H1 (cell line): ENCODE data around the gene CCL7. TPM values are rescaled to one million over a fixed set of nuclear protein-coding genes. Genes with fewer than 3 reads are reported as not detected.

Experiments
- CTCF ChIA-PET: fragments of 300-600 bp; sonication (Branson Sonifier 250); formaldehyde crosslinking; loops from one replicate; lab custom pipeline; 2021; ENCODE audit not compliant: partially characterized antibody; lab: Charles Lee
- POLR2A ChIA-PET: fragments of 300-600 bp; sonication (Branson Sonifier 250); formaldehyde crosslinking; loops from one replicate; lab custom pipeline; 2021; ENCODE audit warnings: inconsistent platforms; ENCODE audit not compliant: partially characterized antibody; lab: Charles Lee
- DNase-seq, 2 experiments: peaks; one replicate each; pipeline versions ENCODE4 v3.0.0 to v3.0.0-alpha.2; 2010 to 2022; ENCODE audit warnings: low spot score in 2 of 2, low read depth in 1 of 2, mixed read lengths in 1 of 2
- FAIRE-seq: peaks from 2 replicates; lab custom pipeline; 2011; peaks lifted over from hg19 to GRCh38; lab: Jason Lieb, UNC
- H2AFZ ChIP-seq: 2 replicates; pipeline ENCODE4 v1.8.1; 2012; ENCODE audit warnings: low read length, inconsistent platforms
- H2AK5ac ChIP-seq: 2 replicates; pipeline ENCODE4 v1.6.1; 2013; ENCODE audit warnings: low read depth, low read length
- H2BK120ac ChIP-seq: replicated peaks from 2 replicates; pipeline ENCODE3; 2013; ENCODE audit warnings: low read depth, low read length, inconsistent platforms
- H2BK12ac ChIP-seq: 2 replicates; pipeline ENCODE4 v1.6.1; 2013; ENCODE audit warnings: low read depth, low read length
- H2BK15ac ChIP-seq: 2 replicates; pipeline ENCODE4 v1.6.1; 2013; ENCODE audit warnings: low read length
- H2BK20ac ChIP-seq: 2 replicates; pipeline ENCODE4 v1.6.1; 2013; ENCODE audit warnings: low read length
- H2BK5ac ChIP-seq: 2 replicates; pipeline ENCODE4 v1.6.1; 2013; ENCODE audit warnings: low read depth, low read length
- H3K14ac ChIP-seq: 2 replicates; pipeline ENCODE4 v1.6.1; 2013; ENCODE audit warnings: inconsistent platforms; ENCODE audit not compliant: insufficient read length
- H3K18ac ChIP-seq: 2 replicates; pipeline ENCODE4 v1.6.1; 2013; ENCODE audit warnings: low read length; ENCODE audit errors: extremely low read depth
- H3K23ac ChIP-seq: 2 replicates; pipeline ENCODE4 v1.6.1; 2013; ENCODE audit warnings: inconsistent platforms; ENCODE audit not compliant: insufficient read length
- H3K23me2 ChIP-seq: 2 replicates; pipeline ENCODE4 v1.6.1; 2013; ENCODE audit warnings: low read depth, low read length
- H3K27ac ChIP-seq: 2 replicates; pipeline ENCODE4 v1.6.1; 2011; ENCODE audit warnings: low read depth, low read length, inconsistent platforms
- H3K27me3 ChIP-seq, 4 experiments: replicated peaks in 1 of 4; 1 replicate in 1 of 4; 2 replicates in 3 of 4; pipeline versions ENCODE4 v1.6.1 to v1.8.1; 2011 to 2013; ENCODE audit warnings: low read length in 3 of 4, mild to moderate bottlenecking in 3 of 4, inconsistent platforms in 2 of 4, mixed read lengths in 2 of 4, moderate library complexity in 1 of 4; ENCODE audit not compliant: control insufficient read depth in 3 of 4, insufficient read depth in 3 of 4; ENCODE audit errors: extremely low read depth in 1 of 4
- H3K36me3 ChIP-seq, 4 experiments: 2 replicates each; pipeline versions ENCODE4 v1.6.1 to v1.8.1; 2011 to 2013; ENCODE audit warnings: mild to moderate bottlenecking in 4 of 4, low read length in 3 of 4, moderate library complexity in 2 of 4, control low read depth in 1 of 4, inconsistent platforms in 1 of 4; ENCODE audit not compliant: insufficient read depth in 4 of 4, control insufficient read depth in 2 of 4
- H3K4ac ChIP-seq: replicated peaks from 2 replicates; pipeline ENCODE3; 2013; ENCODE audit warnings: low read length, low read depth, mixed read lengths, inconsistent platforms; ENCODE audit not compliant: insufficient read length
- H3K4me1 ChIP-seq, 4 experiments: replicated peaks in 1 of 4; 1 replicate in 1 of 4; 2 replicates in 3 of 4; pipeline versions ENCODE4 v1.6.1 to v1.8.1; 2011 to 2013; ENCODE audit warnings: low read length in 3 of 4, inconsistent platforms in 2 of 4, mixed read lengths in 1 of 4; ENCODE audit not compliant: insufficient read depth in 4 of 4, control insufficient read depth in 3 of 4
- H3K4me2 ChIP-seq, 2 experiments: 2 replicates each; pipeline versions ENCODE4 v1.6.1 to v1.8.1; 2011 to 2013; ENCODE audit warnings: low read depth in 2 of 2, low read length in 2 of 2, control low read depth in 1 of 2, inconsistent platforms in 1 of 2, mild to moderate bottlenecking in 1 of 2; ENCODE audit not compliant: insufficient read depth in 1 of 2
- H3K4me3 ChIP-seq, 4 experiments: fragments of 200-600, 300-600 bp in 1 of 4; sonication (generic), shearing (Covaris generic), sonication (Bioruptor Twin) in 1 of 4; 2 replicates each; pipeline versions ENCODE4 v1.5.1 to v1.8.1; 2011 to 2016; ENCODE audit warnings: low read length in 4 of 4, low read depth in 3 of 4, control low read depth in 2 of 4, inconsistent platforms in 2 of 4, mild to moderate bottlenecking in 2 of 4, mixed read lengths in 1 of 4, moderate library complexity in 1 of 4; ENCODE audit not compliant: insufficient read depth in 2 of 4; ENCODE audit errors: extremely low read depth in 1 of 4
- H3K56ac ChIP-seq: replicated peaks from 2 replicates; pipeline ENCODE3; 2013; ENCODE audit warnings: low read depth, mild to moderate bottlenecking, mixed read lengths, low read length, inconsistent platforms; ENCODE audit not compliant: insufficient read length
- H3K79me1 ChIP-seq: 2 replicates; pipeline ENCODE4 v1.6.1; 2013; ENCODE audit warnings: low read depth, low read length, control low read depth
- H3K79me2 ChIP-seq, 2 experiments: 2 replicates each; pipeline versions ENCODE4 v1.6.1 to v1.8.1; 2012 to 2013; ENCODE audit warnings: low read length in 2 of 2, mild to moderate bottlenecking in 2 of 2, inconsistent platforms in 1 of 2; ENCODE audit not compliant: insufficient read depth in 2 of 2, control insufficient read depth in 1 of 2
- H3K9ac ChIP-seq, 4 experiments: replicated peaks in 1 of 4; 1 replicate in 1 of 4; 2 replicates in 3 of 4; pipeline versions ENCODE4 v1.6.1 to v1.8.1; 2011 to 2013; ENCODE audit warnings: low read depth in 3 of 4, low read length in 3 of 4, control low read depth in 2 of 4, mild to moderate bottlenecking in 2 of 4, moderate library complexity in 2 of 4, inconsistent platforms in 1 of 4; ENCODE audit errors: extremely low read depth in 1 of 4
- H3K9me3 ChIP-seq, 2 experiments: 2 replicates each; pipeline versions ENCODE4 v1.6.1 to v1.8.1; 2012 to 2013; ENCODE audit warnings: mild to moderate bottlenecking in 2 of 2, moderate library complexity in 2 of 2, control low read depth in 1 of 2, inconsistent platforms in 1 of 2, low read depth in 1 of 2, low read length in 1 of 2, mixed read lengths in 1 of 2; ENCODE audit not compliant: insufficient read depth in 2 of 2
- H4K20me1 ChIP-seq, 2 experiments: replicated peaks in 1 of 2; 2 replicates each; pipeline versions ENCODE3 to v1.8.1; 2011 to 2013; ENCODE audit warnings: inconsistent platforms in 2 of 2, low read length in 2 of 2, mild to moderate bottlenecking in 1 of 2; ENCODE audit not compliant: insufficient read depth in 2 of 2, control insufficient read depth in 1 of 2
- H4K5ac ChIP-seq: 2 replicates; pipeline ENCODE4 v1.6.1; 2013; ENCODE audit warnings: low read length, low read depth, mixed read lengths, inconsistent platforms; ENCODE audit not compliant: insufficient read length
- H4K8ac ChIP-seq: 2 replicates; pipeline ENCODE4 v1.8.0; 2013; ENCODE audit warnings: mild to moderate bottlenecking, moderate library complexity, low read length, inconsistent platforms; ENCODE audit not compliant: insufficient read depth; ENCODE audit errors: extremely low read depth
- H4K91ac ChIP-seq: replicated peaks from 2 replicates; pipeline ENCODE3; 2013; ENCODE audit warnings: low read length, mixed read lengths, inconsistent platforms; ENCODE audit not compliant: insufficient read length
- BCL11A ChIP-seq, 2 experiments: IDR thresholded peaks; one replicate each; pipeline ENCODE4 v1.6.1; 2011; ENCODE audit warnings: low read depth in 2 of 2, low read length in 2 of 2, mild to moderate bottlenecking in 2 of 2
- BRCA1 ChIP-seq: IDR thresholded peaks from 2 replicates; pipeline ENCODE4 v1.6.1; 2012; ENCODE audit warnings: low read depth, low read length, improper control_type of control experiment
- CEBPB ChIP-seq: IDR thresholded peaks from 2 replicates; pipeline ENCODE4 v1.6.1; 2012; ENCODE audit warnings: low read depth, low read length
- HDAC2 ChIP-seq, 2 experiments: fragments of 300-600 bp in 1 of 2; sonication (generic) in 1 of 2; IDR thresholded peaks; 2 replicates each; pipeline ENCODE4 v1.6.1; 2011 to 2012; ENCODE audit warnings: low read depth in 2 of 2, low read length in 2 of 2, mild to moderate bottlenecking in 2 of 2, moderate library complexity in 2 of 2, borderline replicate concordance in 1 of 2, inconsistent platforms in 1 of 2
- NRF1 ChIP-seq: IDR thresholded peaks from 2 replicates; pipeline ENCODE4 v1.6.1; 2011; ENCODE audit warnings: mild to moderate bottlenecking, low read depth, low read length, improper control_type of control experiment
- RFX5 ChIP-seq: IDR thresholded peaks from 2 replicates; pipeline ENCODE4 v1.6.1; 2011; ENCODE audit warnings: low read depth, low read length, improper control_type of control experiment, borderline replicate concordance
- SAP30 ChIP-seq: fragments of 300-600 bp; sonication (generic); IDR thresholded peaks from 2 replicates; pipeline ENCODE4 v1.7.1; 2012; ENCODE audit warnings: low read length, moderate library complexity, mild to moderate bottlenecking, inconsistent platforms; ENCODE audit not compliant: insufficient read depth, insufficient replicate concordance
- SRF ChIP-seq: IDR thresholded peaks from 2 replicates; pipeline ENCODE4 v1.6.1; 2011; ENCODE audit warnings: mild to moderate bottlenecking, low read depth, low read length, moderate library complexity
- TCF12 ChIP-seq: IDR thresholded peaks from 2 replicates; pipeline ENCODE4 v1.6.1; 2011; ENCODE audit warnings: low read depth, mild to moderate bottlenecking, low read length
- WGBS, 2 experiments: shearing (Covaris generic) in 1 of 2; methylation state at CpG; one replicate each; pipeline versions ENCODE4 v1.1.6 to v1.1.7; 2013 to 2015; ENCODE audit warnings: low lambda C conversion rate in 2 of 2, mixed read lengths in 2 of 2, inconsistent platforms in 1 of 2, low coverage in 1 of 2, missing lambda C conversion rate in 1 of 2; ENCODE audit not compliant: insufficient replicate concordance in 2 of 2, insufficient coverage in 1 of 2, insufficient read length in 1 of 2; ENCODE audit errors: extremely low coverage in 1 of 2, missing lambda C conversion rate in 1 of 2; 5-methylcytosine and 5-hydroxymethylcytosine counted together
- polyA plus RNA-seq, 7 experiments: library from polyadenylated mRNA; depleted of rRNA in 3 of 7; stranded (reverse) in 5 of 7; unstranded in 2 of 7; fragments of >200 nt in 5 of 7; fragments of 200-250 nt in 2 of 7; gene quantifications; 1 replicate in 5 of 7; 2 replicates in 1 of 7; 4 replicates in 1 of 7; pipeline versions ENCODE4 v1.2.1 to v1.2.3, GENCODE V29; 2011 to 2013; ENCODE audit warnings: missing spikeins in 2 of 7, mixed read lengths in 2 of 7
- total RNA-seq: library from RNA; stranded (reverse); fragmentation: NEBNext Ultra II Directional; extraction: Animal tissue kit (Norgen Biotek cat#: 25700); gene quantifications from 2 replicates; pipeline ENCODE4 v1.2.1, GENCODE V29; 2021

The CCL7 gene
- total and polyA plus RNA-seq, 2 of the 8 experiments (the other 6 are each of a cell fraction or from before 2014, with no cell fraction given) = not detected

GRCh38 chr17:34248511-34249024 is 21.5 kb upstream of the CCL7 start:
- no peak overlapping the region for H3K9ac ChIP-seq
- H3K4me2 ChIP-seq = no peak overlapping the region
- no peak overlapping the region for H3K27ac ChIP-seq
- TF ChIP-seq SAP30 (no peak), CEBPB (no peak), BCL11A (IDR thresholded peaks at IDR 0.05; ENCODE audit: low read depth in 2 of 2, low read length in 2 of 2) (no peak), SRF (no peak), RFX5 (no peak), NRF1 (no peak), HDAC2 (IDR thresholded peaks at IDR 0.05; ENCODE audit: borderline replicate concordance in 1 of 2, low read depth in 2 of 2, low read length in 2 of 2) (no peak), TCF12 (no peak), BRCA1 (no peak)

More at GRCh38 chr17:34248511-34249024, 21.5 kb upstream of the CCL7 start:
- Histone ChIP-seq H3K27me3 (peaks cover 0 to 3% (median 0%) of the 10 kb centered on the region in 4 experiments; a peak in 1 of 7 replicates), H2BK120ac (no peak overlapping the region), H3K14ac (no peak overlapping the region), H3K4ac (no peak overlapping the region), H3K79me2 (no peaks in the 10 kb centered on the region), H3K23me2 (no peaks in the 10 kb centered on the region), H4K91ac (no peak overlapping the region), H4K8ac (no peak overlapping the region), H2AK5ac (no peak overlapping the region), H2BK20ac (no peak overlapping the region), H2BK15ac (no peak overlapping the region), H2BK12ac (no peak overlapping the region), H3K56ac (no peak overlapping the region), H3K4me3 (no peak overlapping the region), H3K36me3 (no peaks in the 10 kb centered on the region), H3K9me3 (no peaks in the 10 kb centered on the region), H3K18ac (no peak overlapping the region), H3K4me1 (peaks cover 0 to 2% (median 0%) of the 10 kb centered on the region in 4 experiments; a peak in 2 of 7 replicates), H4K20me1 (no peaks in the 10 kb centered on the region), H2BK5ac (no peak overlapping the region), H3K23ac (no peak overlapping the region), H4K5ac (no peak overlapping the region), H3K79me1 (no peaks in the 10 kb centered on the region), H2AFZ (no peak overlapping the region)
- 93% methylated on average over 6 of the region's 6 CpGs; no CpG with 5 or more reads in 1 of the 2 experiments for WGBS, 2 experiments
- no peak for FAIRE-seq
- ChIA-PET CTCF (interaction anchor here (2.9 kb wide), 1 partner anchor 48 kb away, joined by 13 read pairs; no protein-coding TSS in a partner anchor), POLR2A (no interaction called here)
- DNase-seq = no peak
